A549 treated with Mapracorat at 1 μM for 4 hours (cell line): ENCODE measurements around the gene CCDC59. TPM values are rescaled to one million over a fixed set of nuclear protein-coding genes. Genes with fewer than 3 reads are reported as not detected.

Experiments
- total RNA-seq: library from RNA; stranded (reverse); fragments of 200-300 nt; extraction: Qiagen RNA extraction; gene quantifications from 5 replicates; pipeline ENCODE4 v1.2.3, GENCODE V29; 2022

CCDC59 gene
- 48.6 to 65.7 TPM (median 50.7 TPM) in 5 replicates for total RNA-seq

GRCh38 chr12:82358200-82359114 lies at the start of gene CCDC59, which contains the start of gene METTL25:
Gene CCDC59, minus strand, starts transcription at chr12:82358387. Its CDS starts 11 bp downstream, at chr12:82358376.
Gene METTL25, plus strand, starts transcription at chr12:82358529. Its CDS starts 37 bp downstream, at chr12:82358566.

Other genes with a start within 250 kb of the CCDC59 start
- 1.9 to 3.1 TPM (median 2.9 TPM) in 5 replicates for gene METTL25, start 142 bp upstream of the CCDC59 start, total RNA-seq